Measurements from ENCODE around the gene FADS2.

FADS2 gene

DNA sequence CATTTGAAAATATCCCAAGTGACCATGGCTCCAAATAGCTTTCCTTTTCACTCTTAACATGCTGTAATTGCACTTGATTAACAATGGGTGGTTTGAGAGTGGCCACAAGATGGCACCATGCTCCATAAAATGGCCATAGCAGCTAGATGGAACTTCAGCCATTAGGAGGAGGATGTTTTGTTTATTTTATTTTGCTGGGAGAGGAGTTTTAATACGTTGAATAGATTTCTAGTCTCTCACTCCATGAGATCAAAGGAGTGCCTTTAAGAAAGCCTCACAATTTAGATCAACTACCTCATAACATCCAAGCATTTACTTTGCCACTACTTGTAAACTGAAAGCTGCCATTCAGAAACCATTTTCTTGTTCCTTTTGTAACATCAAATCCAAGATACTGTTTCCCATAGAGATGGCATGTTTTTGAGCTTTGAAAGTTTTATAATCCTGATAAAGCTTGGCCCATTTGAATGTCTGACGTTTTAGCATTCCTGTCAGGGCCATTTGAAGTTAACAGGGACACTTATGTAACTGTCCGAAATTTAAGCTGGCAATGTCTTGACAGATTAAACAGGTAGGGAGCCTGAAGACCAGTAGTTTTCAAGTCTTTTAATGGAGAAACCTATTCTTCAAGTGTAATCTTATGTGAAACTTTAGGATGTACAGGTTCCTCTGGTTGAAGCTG, 30.7 kb upstream of the FADS2 start:
- peak; percentile 26 to 70 for DNase-seq

DNA sequence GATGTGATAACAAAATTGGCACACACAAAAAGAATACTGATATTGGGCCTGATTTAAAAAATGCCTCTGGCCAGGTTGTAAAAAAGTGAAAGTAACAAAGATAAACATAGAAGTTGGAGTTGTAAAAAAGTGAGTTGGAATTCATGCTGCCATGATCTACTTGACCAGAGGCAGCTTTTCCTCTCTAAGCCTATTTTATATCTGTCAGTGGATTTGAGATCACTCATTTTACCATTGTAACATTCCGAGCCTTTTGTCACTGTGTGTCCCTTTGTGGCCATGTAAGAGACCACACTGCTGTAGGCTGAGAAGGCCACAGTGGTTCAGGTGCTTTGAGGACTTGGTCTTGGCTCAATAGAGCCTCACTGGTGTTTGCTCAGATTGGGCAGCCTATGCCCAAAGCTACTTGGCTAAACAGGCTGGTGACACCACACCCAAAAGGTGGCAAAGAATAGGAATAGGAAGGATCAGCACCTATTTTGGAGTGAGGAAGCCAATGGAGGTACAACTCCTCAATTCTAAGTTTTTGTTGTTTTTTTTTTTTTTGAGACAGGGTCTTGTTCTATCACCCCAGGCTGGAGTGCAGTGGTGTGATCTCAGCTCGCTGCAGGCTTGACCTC, 28.3 kb upstream of the FADS2 start:
- no peak for DNase-seq

DNA sequence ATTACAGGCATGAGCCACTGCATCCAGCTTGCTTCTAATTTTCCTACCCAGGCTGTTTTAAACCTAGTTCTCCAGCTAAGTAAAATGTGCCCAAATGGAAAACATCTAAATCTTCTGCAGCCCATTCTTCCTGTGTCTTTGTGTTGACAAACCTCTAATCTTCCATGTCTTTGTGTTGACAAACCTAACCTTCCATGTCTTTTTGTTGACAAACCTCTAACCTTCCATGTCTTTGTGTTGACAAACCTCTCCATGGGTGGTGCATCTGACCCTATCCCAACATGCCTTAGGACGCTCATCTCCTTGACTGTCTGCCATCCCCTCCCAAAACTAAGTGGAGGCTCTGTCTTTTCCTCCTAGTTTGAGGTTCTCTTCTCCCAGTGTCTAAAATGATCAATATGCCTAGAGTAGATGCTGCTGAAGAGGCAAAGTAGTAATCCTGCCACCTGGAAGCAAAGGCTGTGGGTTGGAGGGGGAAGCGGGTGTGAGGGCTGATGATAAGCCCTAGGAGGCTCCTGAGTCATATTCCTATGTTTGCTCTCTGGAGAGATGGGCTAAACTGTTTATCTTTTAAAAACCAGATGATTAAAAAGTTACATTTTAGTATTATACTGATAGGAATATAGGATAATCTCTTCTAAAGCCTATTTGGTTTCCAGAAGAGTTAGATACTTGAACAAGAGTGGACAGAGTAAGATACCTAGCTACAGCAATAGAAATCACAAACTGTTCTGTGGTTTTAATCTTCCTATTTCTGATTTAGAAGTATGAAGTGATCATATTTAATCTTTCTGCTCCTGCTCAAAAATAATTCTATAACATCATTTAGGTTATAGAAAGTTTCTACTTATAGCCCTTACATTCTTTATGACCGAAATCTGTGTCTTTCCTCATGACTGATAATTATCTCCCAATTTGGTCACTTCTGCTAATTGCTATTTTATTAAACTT, 27.5 kb upstream of the FADS2 start:
- DNase-seq: no peak

DNA sequence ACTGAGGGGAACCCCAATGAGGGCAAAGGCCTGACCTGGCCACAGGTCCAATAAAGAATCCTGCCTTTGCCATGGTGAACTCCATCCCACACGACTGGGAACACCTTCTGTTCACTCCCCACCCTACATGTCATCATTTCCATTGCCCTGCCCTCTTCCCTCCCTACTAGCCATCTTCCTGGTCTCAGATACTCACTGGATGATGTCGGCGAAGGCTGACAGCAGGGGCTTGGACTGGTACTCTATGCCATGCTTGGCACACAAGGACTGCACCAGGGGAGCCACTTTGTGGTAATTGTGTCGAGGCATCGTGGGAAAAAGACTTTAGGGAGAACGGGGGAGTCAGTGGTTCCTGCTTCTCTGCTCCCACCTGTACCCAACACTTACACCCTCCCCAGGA, 25.5 kb upstream of the FADS2 start:
- DNase-seq: no peak

DNA sequence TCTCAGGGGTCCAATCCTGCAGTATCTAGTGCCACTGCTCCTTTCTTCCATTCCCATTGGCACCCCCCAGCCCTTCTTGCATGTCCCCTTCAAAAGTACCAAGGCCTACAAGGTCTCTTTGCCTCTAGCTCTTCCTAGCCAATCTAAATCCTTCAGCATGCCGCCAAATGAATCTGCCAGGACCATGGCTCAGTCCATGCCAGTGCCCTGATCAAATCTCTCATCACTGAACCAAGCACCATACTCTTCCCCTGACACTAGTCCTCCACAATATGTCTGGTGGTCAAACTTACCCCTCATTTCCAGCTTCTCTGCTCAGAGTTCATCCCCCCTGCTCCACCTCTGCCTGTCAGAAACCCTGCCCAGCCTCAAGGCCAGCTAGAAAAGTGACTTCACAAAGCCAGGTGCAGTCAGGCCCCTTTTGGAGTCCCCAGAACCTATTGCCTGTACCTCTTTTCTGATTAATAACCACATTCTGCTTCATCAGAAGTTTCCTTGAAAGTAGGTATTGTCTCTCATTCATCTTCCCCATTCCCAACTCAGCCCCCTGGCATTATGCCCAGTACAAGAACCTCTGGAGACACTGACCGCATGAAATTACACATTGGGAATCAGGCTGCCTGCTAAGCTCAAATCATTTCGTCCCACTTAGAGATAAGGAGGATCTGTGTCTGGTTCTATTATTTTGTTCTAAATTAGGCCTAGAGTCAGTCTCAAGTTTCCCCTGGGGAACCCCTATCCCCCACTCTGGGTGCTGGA, 24.0 kb upstream of the FADS2 start:
- DNase-seq: no peak

DNA sequence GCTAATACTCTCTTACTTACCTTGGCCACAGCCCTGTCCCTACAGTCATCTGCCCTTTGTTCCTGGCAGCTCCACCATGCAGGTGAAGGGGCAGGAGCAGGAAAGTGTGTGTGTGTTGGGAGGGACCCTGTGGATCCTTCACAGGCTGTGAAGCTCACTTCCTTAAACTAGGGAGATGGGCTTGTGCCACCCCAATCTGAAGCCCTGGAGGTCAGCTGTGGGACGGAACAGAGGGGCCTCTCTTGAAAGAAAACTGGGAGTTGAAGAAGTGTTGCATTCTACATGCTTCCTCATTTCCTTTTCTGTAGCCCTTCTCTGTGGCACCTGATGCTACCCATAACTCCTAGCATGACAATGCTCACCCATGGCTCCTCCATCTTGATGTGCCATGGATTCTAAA, 23.0 kb upstream of the FADS2 start:
- no peak for DNase-seq

DNA sequence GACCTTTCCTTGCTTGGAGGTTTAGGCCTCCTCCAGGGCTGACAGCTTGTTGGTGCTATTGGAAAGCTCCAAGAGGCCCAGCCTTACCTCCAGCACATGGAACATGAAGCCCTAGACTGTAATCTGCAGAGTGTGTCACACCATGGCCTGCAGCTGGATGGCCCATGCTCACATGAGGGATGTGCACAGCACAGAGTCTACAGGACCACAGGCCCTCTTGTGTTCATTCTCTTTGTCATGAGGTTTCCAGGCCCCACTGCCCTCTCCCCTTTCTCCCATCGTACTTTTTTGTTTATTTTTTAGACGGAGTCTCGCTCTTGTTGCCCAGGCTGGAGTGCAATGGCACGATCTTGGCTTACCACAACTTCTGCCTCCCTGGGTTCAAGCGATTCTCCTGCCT, 21.3 kb upstream of the FADS2 start:
- no peak for DNase-seq

DNA sequence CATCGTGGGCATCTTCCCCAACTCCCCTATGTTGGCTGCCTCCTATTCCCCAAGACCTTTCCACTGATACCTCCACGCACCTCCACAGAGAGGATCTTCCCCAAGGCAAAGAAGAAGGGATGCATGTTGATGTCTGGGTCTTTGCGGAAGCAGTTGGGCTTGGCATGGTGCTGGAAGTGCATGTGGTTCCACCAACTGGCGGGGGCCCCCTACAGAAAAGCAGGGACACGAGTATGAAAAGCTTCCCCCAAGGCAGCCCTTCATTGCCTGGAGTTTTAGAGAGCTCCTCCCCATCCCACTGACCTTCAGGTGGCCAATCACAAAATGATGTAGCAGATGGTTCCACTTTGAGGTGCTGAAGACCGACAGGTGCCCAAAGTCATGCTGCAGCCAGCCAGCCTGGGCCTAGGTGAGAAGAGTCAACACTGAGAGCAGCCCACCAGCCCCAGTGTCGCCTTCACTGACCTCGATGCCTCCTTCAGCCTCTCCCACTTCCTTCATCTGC, 17.4 kb upstream of the FADS2 start:
- DNase-seq: no peak

DNA sequence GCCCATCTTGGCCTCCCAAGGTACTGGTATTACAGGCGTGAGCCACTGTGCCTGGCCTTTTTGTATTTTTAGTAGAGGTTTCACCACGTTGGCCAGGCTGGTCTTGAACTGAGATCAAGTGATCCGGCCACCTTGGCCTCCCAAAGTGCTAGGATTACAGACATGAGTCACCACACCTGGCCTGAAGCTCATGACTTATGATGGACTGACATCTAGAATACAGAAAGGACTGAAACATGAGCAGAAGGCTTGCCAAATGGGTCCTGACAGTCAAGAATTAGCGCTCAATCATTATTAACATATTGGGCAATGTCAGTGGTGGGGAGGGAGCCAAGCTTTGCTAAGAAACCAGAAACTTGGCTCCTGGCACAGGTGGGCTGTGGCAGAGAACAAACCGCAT, 16.3 kb upstream of the FADS2 start:
- DNase-seq: no peak

DNA sequence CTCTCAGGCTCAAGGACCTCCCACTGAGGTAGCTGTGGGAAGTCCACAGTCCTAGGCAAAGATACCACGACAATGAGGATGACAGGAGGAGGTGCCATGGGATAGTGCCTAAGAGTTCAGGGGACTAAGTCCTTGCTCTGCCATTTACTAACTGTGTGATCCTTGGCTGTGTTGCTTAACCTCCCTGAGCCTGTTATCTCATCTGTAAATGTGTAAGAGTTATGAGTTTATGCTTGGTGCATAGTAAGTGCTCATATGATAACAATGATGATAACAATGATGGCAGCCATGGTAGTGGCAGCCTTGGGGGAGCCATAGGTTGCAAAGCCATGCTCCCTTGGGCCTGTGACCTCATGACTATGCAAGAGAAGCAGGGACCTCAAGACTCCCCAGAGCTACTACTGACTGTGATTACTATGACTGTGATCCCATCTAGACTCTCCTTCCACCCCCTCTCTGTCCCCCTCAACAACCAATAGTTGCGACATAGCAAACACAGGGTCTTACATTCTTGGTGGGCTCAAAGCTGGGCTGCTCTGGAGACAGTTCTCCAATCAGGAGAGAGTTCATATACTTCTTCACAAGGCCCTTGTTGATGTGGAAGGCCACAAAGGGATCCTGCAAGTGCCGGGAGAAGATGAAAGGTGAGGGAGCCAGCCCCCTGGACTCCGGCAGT, 15.2 kb upstream of the FADS2 start:
- no peak for DNase-seq

DNA sequence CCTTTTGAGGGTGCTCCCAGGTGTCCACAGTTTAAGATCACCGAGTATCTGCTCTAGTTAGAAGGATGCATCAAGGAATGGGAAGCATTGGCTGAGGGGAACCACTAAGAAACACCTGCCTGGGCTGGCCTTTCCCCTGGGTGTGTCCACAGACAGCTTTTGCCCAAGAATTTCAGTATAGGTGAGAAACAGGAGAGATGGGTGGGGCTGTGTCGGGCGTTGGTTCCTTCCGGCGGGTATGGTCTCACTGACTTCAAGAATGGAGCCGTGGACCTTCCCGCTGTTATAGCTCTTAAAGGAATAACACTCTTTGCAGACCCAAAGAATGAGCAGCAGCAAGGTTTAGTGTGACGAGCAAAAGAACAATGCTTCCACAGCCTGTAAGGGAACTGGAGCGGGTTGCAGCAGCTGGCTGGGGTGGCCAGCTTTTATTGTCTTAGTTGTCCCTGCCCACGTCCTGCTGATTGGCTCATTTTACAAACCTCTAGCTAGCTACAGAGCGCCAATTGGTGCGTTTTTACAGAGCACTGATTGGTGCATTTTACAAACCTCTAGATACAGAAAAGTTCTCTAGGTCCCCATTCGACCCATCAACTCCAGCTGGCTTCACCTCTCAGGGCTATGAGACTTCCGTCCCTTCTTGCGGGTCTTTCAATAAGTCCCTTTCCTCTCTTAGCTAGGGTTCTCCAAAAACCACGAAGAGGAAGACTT, 13.7 kb upstream of the FADS2 start:
- DNase-seq: peak in 1 of 2 experiments; percentile 29

DNA sequence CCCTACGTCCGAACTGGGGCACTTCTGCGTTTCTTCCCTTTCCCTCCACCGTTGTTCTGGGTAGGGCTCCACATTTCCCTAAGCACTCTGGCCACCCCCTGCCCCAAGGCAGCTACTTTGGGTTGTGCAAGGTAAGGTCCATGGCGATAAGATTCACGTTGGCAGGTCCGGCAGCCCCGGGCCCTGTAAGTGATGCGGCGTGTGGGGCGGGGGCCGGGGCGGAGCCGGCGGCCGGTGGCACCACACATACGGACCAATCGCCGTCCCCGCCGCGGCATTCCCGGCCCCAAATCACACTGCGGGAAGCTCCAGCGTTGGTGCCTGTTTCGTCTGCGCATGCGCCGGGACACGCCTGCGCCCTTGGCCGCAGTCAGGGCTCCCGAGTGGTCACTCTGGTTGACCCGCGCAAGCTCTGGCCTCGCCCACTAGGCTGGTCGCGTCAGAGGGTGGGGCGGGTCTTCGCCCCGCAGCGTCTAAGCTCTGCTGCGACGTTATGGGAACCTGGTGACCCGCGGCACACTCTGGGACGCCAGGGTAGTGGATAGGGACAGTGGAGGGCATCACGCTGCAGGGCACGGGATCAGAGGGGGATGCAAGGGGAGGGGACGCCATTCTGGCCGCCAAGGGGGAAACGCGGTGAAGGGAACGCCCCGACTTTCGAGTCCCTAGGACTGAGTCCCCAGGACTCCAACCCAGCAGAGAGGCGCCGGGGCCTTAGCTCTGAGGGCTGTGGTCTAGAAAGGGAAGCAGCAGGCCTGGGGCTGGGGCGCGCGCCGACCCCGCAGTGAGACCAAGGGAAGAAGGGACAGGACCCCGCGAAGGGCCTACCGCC, 12.9 kb upstream of the FADS2 start:
- DNase-seq: peak; percentile 62 to 87

DNA sequence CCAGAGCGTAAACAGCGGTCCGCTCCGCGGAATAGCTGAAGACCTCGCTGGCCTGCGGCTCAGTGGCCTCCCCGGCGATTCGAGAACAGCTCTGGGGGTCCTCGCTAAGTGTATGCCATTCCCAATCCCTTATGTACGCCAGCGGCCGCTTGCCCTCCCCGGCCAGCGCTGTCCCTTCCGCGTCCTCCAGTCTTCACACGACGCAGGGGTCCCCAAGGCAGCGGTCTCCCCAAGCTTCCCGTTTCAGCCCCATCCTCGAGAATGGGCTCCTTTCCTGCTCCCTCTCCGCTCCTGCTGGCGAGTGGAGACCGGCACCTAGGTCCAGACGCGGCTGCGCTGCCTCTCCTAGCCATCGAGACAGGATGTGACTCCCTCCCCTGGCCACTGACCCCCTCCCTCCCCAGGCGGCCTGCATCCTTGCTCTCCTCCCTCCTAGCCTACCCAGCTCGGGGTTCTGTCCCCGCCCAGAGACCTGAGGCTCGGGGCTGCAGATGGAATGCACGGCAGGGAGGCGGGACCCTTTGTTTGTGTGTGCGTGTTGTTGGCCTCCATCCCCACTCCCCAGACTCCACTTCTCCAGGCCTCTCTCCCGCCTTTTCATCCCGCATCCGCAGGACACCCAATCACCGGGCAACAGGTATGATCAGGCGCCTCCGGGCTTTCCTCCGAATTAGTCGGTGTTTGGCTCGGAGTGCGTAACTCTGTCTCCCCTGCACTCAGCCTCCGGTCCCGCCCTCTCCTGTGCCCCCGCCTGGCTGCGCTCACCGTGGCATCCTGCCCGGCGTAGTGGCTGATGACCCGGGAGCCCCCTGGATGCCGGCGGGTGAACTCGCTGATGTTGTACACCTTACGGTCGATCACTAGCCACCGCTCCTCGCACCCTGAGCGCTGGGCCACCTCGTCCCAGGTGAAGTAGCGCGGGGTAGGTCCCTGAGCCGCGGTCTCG, 12.0 kb upstream of the FADS2 start:
- DNase-seq: peak; percentile 59 to 69

DNA sequence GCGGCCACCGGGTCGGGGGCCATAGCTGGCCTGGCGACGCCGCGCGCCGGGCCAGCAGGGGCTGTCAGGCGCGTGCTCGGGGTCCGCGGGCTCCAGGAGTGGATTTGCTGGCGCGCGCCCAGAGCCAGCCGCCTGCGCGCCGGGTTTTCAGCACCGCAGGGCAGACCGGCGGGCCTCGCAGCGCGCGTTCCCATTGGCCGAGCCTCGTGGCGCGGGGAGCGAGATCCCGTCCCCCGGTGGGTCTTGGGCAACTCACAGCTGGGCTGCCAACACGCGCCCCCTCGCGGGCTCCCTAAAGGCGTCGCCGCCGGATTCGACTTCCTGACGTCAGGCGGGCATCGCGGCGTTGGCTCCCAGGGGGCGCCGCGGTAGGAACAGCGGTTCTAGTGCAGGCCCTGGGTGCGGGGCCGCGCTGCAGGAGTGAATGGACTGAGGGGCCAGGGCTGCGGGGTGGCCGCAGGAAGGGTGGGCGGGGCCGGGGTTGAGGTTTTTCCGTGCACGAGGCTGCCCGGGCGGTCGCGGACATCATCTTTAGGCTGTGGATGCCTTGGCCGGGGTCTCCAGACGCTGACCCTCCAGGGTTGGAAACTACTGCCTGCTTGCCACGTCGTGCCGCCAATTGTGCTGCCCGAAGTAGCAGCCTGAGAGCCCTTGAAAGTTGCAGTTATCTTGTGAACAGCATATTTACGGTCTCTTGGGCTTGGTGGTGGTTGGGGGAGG, 11.2 kb upstream of the FADS2 start, which contains the start of gene FADS1:
Gene FADS1 (minus strand): TSS at position 268 of the 720 bp plus-strand sequence. CDS start 74 bp downstream, at position 194.
- DNase-seq: peak; percentile 89 to 97

DNA sequence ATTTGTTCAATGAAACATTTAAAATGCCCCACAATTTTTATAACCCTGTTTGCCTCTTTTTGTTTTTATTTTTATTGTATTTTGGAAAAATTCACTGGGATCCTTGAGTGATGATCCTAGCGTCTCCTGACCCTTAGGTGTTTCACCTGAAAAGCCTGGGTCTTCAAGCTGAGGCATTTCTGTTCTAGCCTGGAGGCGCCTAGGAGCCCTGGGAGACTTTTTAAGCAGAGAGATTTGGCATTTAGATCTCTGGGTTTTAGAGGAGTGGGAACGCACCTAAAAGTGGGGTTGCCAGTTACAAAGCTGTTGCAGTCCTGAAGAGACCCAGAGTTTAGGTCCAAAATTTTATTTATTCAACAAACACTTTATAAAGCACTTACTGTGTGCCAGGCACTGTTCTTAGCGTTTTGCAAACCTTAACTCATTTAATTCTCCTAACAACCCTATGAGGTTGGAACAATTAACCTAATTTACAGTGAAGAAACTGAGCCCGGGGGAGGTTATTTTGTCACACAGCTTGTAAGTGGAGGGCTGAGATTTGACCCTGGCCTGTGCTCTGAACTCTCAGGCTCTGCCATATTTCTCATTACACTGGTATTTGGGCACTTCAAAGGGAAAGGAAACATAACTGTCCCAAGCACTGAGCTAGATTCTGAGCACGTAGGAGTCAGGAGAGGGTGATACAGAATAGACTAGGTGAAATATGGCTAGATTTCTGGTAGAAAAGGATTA, 10.5 kb upstream of the FADS2 start:
- DNase-seq: no peak

DNA sequence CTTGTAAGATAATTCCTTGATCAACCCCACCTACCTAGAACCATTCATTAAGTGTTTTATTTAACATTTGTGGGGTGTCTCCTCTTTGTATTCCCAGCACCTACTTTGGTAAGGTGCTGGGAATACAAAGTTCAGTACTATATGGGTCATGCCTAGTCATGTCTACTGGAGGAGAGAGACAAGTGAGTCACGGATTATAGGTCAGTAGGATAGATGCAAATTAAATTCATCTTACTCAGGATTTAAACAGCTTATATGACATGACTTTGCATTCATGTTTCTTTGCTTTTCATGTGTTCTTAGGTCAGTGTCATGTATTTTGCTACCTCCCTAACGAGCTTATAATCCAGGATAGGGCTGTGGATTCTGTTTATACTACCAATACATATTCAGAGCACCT, 7.9 kb upstream of the FADS2 start:
- DNase-seq: no peak

DNA sequence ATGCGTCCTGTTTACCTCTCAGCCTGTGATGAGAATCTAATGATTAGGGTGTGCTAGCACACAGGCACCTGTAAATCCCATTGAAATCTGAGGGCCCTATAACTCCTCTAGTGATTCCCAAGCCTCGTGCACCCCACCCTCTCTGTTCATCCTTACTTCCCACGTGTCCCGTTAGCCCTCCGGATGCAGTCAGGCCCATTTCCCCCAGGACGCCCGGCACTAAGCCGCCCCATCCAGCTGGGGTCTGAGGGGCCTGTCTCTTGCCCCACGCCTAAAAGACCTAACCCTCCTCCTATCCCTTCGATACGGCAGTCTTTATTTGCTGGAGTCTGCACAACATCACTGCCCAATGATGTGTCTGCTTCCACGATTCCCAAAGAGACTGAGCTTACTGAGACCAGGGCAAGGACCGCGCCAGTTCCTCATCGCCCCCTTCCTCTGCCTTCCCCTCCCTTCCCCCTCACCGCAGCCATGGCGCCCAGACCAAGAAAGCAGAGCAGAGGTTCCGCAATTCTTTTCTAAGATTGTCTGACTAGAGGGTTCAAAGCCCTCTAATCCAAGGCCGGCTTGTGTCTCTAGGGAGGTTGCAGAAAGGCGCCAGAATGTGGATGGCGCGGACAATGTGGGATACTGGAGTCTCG, 1.1 kb upstream of the FADS2 start:
- DNase-seq: peak; percentile 32 to 50

DNA sequence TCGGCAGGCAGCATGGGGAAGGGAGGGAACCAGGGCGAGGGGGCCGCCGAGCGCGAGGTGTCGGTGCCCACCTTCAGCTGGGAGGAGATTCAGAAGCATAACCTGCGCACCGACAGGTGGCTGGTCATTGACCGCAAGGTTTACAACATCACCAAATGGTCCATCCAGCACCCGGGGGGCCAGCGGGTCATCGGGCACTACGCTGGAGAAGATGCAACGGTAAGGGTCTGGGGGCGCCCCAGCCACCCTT, 204 bp downstream of the FADS2 start:
- no peak for DNase-seq
